Stomach (tissue), 9 donors: ENCODE data around the gene SPCS2. TPM values are rescaled to one million over a fixed set of nuclear protein-coding genes. Genes with fewer than 3 reads are reported as not detected.
"Not testable (repeated sequence)": the region's sequence is repeated elsewhere in the genome, so short reads cannot be mapped to it uniquely, and the experiment has no call there.

Experiments used
- DNase-seq, 2 donors: peaks; one replicate each; pipeline versions ENCODE4 v3.0.0 to v3.0.0-alpha.2; 2013 to 2019
- H3K27ac ChIP-seq, 5 donors: fragments of 200-600 bp in 4 of 5; sonication (generic) in 4 of 5; one replicate each; pipeline ENCODE4 v1.5.1; 2013 to 2019; ENCODE audit warnings: mild to moderate bottlenecking in 1 of 5, moderate library complexity in 1 of 5
- H3K27me3 ChIP-seq, 3 donors: fragments of 200-600 bp; sonication (generic); one replicate each; pipeline ENCODE4 v1.5.1; 2017 to 2019; ENCODE audit warnings: mixed run types in 1 of 3
- H3K36me3 ChIP-seq, 4 donors: fragments of 200-600 bp; sonication (generic); 1 replicate in 3 of 4; 2 replicates in 1 of 4; pipeline ENCODE4 v1.5.1; 2016 to 2019
- H3K4me1 ChIP-seq, 4 donors: fragments of 200-600 bp; sonication (generic); one replicate each; pipeline ENCODE4 v1.5.1; 2016 to 2019
- H3K4me3 ChIP-seq, 4 donors: fragments of 200-600 bp; sonication (generic) in 3 of 4; one replicate each; pipeline ENCODE4 v1.5.1; 2016 to 2019; ENCODE audit warnings: mild to moderate bottlenecking in 1 of 4
- H3K9me3 ChIP-seq, 4 donors: fragments of 200-600 bp; sonication (generic); one replicate each; pipeline ENCODE4 v1.5.1; 2016 to 2019
- CTCF ChIP-seq, 7 experiments: fragments of 450-650 bp in 4 of 7; fragments of 200-600 bp in 3 of 7; sonication (generic) in 3 of 7; IDR thresholded peaks; one replicate each; pipeline ENCODE4 v1.5.1; 2016 to 2019; ENCODE audit warnings: antibody characterized with exemption in 7 of 7, control low read depth in 2 of 7, mild to moderate bottlenecking in 1 of 7
- EP300 ChIP-seq: sonication (generic); formaldehyde crosslinking; IDR thresholded peaks from one replicate; pipeline ENCODE4 v1.6.1; 2017; ENCODE audit warnings: antibody characterized with exemption
- POLR2A ChIP-seq, 4 donors: fragments of 450-650 bp; IDR thresholded peaks; one replicate each; pipeline ENCODE4 v1.6.1; 2016; ENCODE audit warnings: antibody characterized with exemption in 4 of 4, control low read depth in 2 of 4, mild to moderate bottlenecking in 1 of 4, moderate library complexity in 1 of 4
- POLR2AphosphoS5 ChIP-seq, 3 donors: sonication (generic); formaldehyde crosslinking; IDR thresholded peaks; one replicate each; pipeline ENCODE4 v1.6.1; 2016; ENCODE audit warnings: antibody characterized with exemption in 3 of 3
- WGBS, 5 donors: extraction: QIAGEN DNeasy Blood & Tissue Kit in 3 of 5; methylation state at CpG; one replicate each; pipeline versions ENCODE4 v1.1.5 to v1.1.7; 2013 to 2018; 5-methylcytosine and 5-hydroxymethylcytosine counted together
- intact Hi-C: fragments of 100-400 bp; cut with DNase I; formaldehyde crosslinking; loops from one replicate; pipeline ENCODE4 v1.15.1; 2023; ENCODE audit warnings: low total_unique reads
- polyA plus RNA-seq, 3 donors: library from polyadenylated mRNA; stranded (reverse); fragments of 200-250 nt; gene quantifications; one replicate each; pipeline ENCODE4 v1.2.3, GENCODE V29; 2013
- total RNA-seq, 5 donors: library from RNA; depleted of rRNA; stranded (reverse); fragments of >200 nt; gene quantifications; one replicate each; pipeline versions ENCODE4 v1.1.0 to v1.2.3, GENCODE V29; 2014 to 2016
- donor health status: healthy with polysubstance abuse.
- donor health status: Bipolar disorder and iron deficiency.
- donor health status: healthy.

SPCS2 gene
- total and polyA plus RNA-seq, 8 donors: 5.4 to 191 (median 50.7) TPM

GRCh38 chr11:75014129-75014528, 65.1 kb downstream of the SPCS2 start:
- 8 to 14% (median 9%) methylated on average over 1 of the region's 1 CpG for WGBS, 5 donors
- Histone ChIP-seq H3K4me3 (no peak overlapping the region), H3K27ac (no peak overlapping the region), H3K36me3 (peaks cover 0 to 23% (median 16%) of the 10 kb centered on the region in 4 donors), H3K9me3 (no peaks in the 10 kb centered on the region), H3K27me3 (no peaks in the 10 kb centered on the region), H3K4me1 (no peaks in the 10 kb centered on the region)
- TF ChIP-seq POLR2AphosphoS5 (IDR thresholded peaks at IDR 0.05): no peak
- no peak for TF ChIP-seq EP300
- no peak for TF ChIP-seq CTCF (IDR thresholded peaks at IDR 0.05)
- no peak for TF ChIP-seq POLR2A (IDR thresholded peaks at IDR 0.05)
- intact Hi-C loops: no loop called here
- no peak for DNase-seq

GRCh38 chr11:75019200-75019599, 70.1 kb downstream of the SPCS2 start:
- H3K36me3 ChIP-seq, intact Hi-C loops, DNase-seq, H3K4me3 ChIP-seq, H3K9me3 ChIP-seq, H3K27me3 ChIP-seq, H3K4me1 ChIP-seq, H3K27ac ChIP-seq: not testable (repeated sequence)
- WGBS, 5 donors: 92 to 100% (median 95%) methylated on average over 3 of the region's 3 CpGs

- not testable (repeated sequence) for DNase-seq, H3K4me1 ChIP-seq, H3K27ac ChIP-seq, H3K36me3 ChIP-seq, H3K9me3 ChIP-seq, H3K27me3 ChIP-seq, H3K4me3 ChIP-seq
- intact Hi-C loops: loop anchor here (5.0 kb wide), 1 partner anchor 227 kb away; no protein-coding TSS in a partner anchor
- 73 to 81% (median 80%) methylated on average over 5 of the region's 5 CpGs for WGBS, 5 donors
Measured at GRCh38 chr11:75020328-75020727, 71.3 kb downstream of the SPCS2 start.

GRCh38 chr11:75022296-75022695, 73.2 kb downstream of the SPCS2 start:
- Histone ChIP-seq H3K27ac (no peak overlapping the region), H3K4me3 (no peak overlapping the region), H3K27me3 (no peaks in the 10 kb centered on the region), H3K9me3 (no peaks in the 10 kb centered on the region), H3K4me1 (no peaks in the 10 kb centered on the region), H3K36me3 (no peaks in the 10 kb centered on the region)
- 83 to 92% (median 88%) methylated on average over 3 of the region's 3 CpGs for WGBS, 5 donors
- DNase-seq: no peak
- intact Hi-C loops: loop anchor here (5.0 kb wide), 1 partner anchor 225 kb away; no protein-coding TSS in a partner anchor
- TF ChIP-seq CTCF (IDR thresholded peaks at IDR 0.05) (no peak), POLR2AphosphoS5 (IDR thresholded peaks at IDR 0.05) (no peak), EP300 (no peak)

GRCh38 chr11:75022759-75023396, 73.8 kb downstream of the SPCS2 start:
- WGBS, 5 donors: 54 to 66% (median 60%) methylated on average over 4 to 5 of the region's 5 CpGs
- H3K4me3 ChIP-seq: no peak overlapping the region
- no peaks in the 10 kb centered on the region for H3K9me3 ChIP-seq
- peak; percentile 87 to 93 for DNase-seq
- H3K27me3 ChIP-seq: no peaks in the 10 kb centered on the region
- no peaks in the 10 kb centered on the region for H3K36me3 ChIP-seq
- TF ChIP-seq POLR2A (IDR thresholded peaks at IDR 0.05): no peak
- peak in 5 of 7 experiments; percentile 67 to 94 (median 90) for TF ChIP-seq CTCF (IDR thresholded peaks at IDR 0.05)
- peak in 1 of 3 donors; percentile 25 for TF ChIP-seq POLR2AphosphoS5 (IDR thresholded peaks at IDR 0.05)
- intact Hi-C loops: loop anchor here (5.0 kb wide), 1 partner anchor 224 kb away; no protein-coding TSS in a partner anchor
- H3K4me1 ChIP-seq: no peaks in the 10 kb centered on the region
- H3K27ac ChIP-seq: no peak overlapping the region
